NT2/D1 (cell line): ENCODE results near the gene CALY.

Experiments used
- DNase-seq: peaks from one replicate; pipeline ENCODE4 v3.0.0-alpha.2; 2011; ENCODE audit warnings: low read depth, low spot score
- H3K27me3 ChIP-seq: 2 replicates; pipeline ENCODE4 v1.6.0; 2011; ENCODE audit warnings: mild to moderate bottlenecking; ENCODE audit not compliant: insufficient read length, insufficient read depth
- H3K36me3 ChIP-seq: 2 replicates; pipeline ENCODE4 v1.6.1; 2011; ENCODE audit warnings: mild to moderate bottlenecking, low read length, mixed read lengths; ENCODE audit not compliant: insufficient read depth, insufficient read length
- H3K4me1 ChIP-seq: 2 replicates; pipeline ENCODE4 v1.5.1; 2011; ENCODE audit not compliant: insufficient read depth, insufficient read length
- H3K4me3 ChIP-seq: 2 replicates; pipeline ENCODE4 v1.5.1; 2011; ENCODE audit warnings: low read depth; ENCODE audit not compliant: insufficient read length
- H3K9ac ChIP-seq: 2 replicates; pipeline ENCODE4 v1.6.0; 2011; ENCODE audit warnings: low read depth; ENCODE audit not compliant: insufficient read length
- H3K9me3 ChIP-seq: 2 replicates; pipeline ENCODE4 v1.5.1; 2011; ENCODE audit warnings: mild to moderate bottlenecking, low read length; ENCODE audit not compliant: insufficient read depth
- SUZ12 ChIP-seq: IDR thresholded peaks from 2 replicates; pipeline ENCODE4 v1.6.1; 2011; ENCODE audit not compliant: insufficient read length, insufficient read depth; ENCODE audit errors: extremely low read depth
- YY1 ChIP-seq: IDR thresholded peaks from 2 replicates; pipeline ENCODE4 v1.6.1; 2011; ENCODE audit not compliant: insufficient read length, insufficient read depth
- ZNF274 ChIP-seq: IDR thresholded peaks from 2 replicates; pipeline ENCODE4 v1.6.1; 2011; ENCODE audit warnings: mild to moderate bottlenecking, low read depth, low read length

The CALY gene

GRCh38 chr10:133279326-133280226, 57.1 kb downstream of the CALY start:
- no peak for DNase-seq
- H3K9me3 ChIP-seq = no peaks in the 10 kb centered on the region

GRCh38 chr10:133278577-133279265, 58.0 kb downstream of the CALY start:
- H3K27me3 ChIP-seq = peaks cover 5% of the 10 kb centered on the region
- H3K4me3 ChIP-seq = no peak overlapping the region
- no peaks in the 10 kb centered on the region for H3K9me3 ChIP-seq
- DNase-seq = no peak
- peaks cover 41% of the 10 kb centered on the region for H3K36me3 ChIP-seq
- peaks cover 20% of the 10 kb centered on the region for H3K4me1 ChIP-seq
- TF ChIP-seq YY1 = no peak
- TF ChIP-seq SUZ12 = no peak
- TF ChIP-seq ZNF274 = no peak
- no peak overlapping the region for H3K9ac ChIP-seq

More at GRCh38 chr10:133279326-133280226, 57.1 kb downstream of the CALY start:
- TF ChIP-seq SUZ12 = no peak
- no peak for TF ChIP-seq YY1
- no peak for TF ChIP-seq ZNF274
- Histone ChIP-seq H3K4me3 (no peak overlapping the region), H3K4me1 (peaks cover 18% of the 10 kb centered on the region), H3K27me3 (peaks cover 5% of the 10 kb centered on the region), H3K36me3 (peaks cover 47% of the 10 kb centered on the region), H3K9ac (peak overlapping the region; percentile 32)

GRCh38 chr10:133277993-133278576, 58.6 kb downstream of the CALY start:
- no peaks in the 10 kb centered on the region for H3K9me3 ChIP-seq
- H3K36me3 ChIP-seq = peaks cover 34% of the 10 kb centered on the region
- H3K27me3 ChIP-seq = peaks cover 5% of the 10 kb centered on the region
- H3K9ac ChIP-seq = no peak overlapping the region
- peaks cover 20% of the 10 kb centered on the region for H3K4me1 ChIP-seq
- TF ChIP-seq SUZ12 = no peak
- TF ChIP-seq ZNF274 = no peak
- no peak for TF ChIP-seq YY1
- no peak for DNase-seq
- H3K4me3 ChIP-seq = no peak overlapping the region

GRCh38 chr10:133277277-133277992, 59.3 kb downstream of the CALY start:
- H3K36me3 ChIP-seq = peaks cover 28% of the 10 kb centered on the region
- DNase-seq = no peak
- no peaks in the 10 kb centered on the region for H3K9me3 ChIP-seq
- H3K4me1 ChIP-seq = peaks cover 20% of the 10 kb centered on the region
- no peak overlapping the region for H3K4me3 ChIP-seq
- no peak overlapping the region for H3K9ac ChIP-seq
- H3K27me3 ChIP-seq = peaks cover 5% of the 10 kb centered on the region
- TF ChIP-seq SUZ12 (no peak), YY1 (no peak), ZNF274 (no peak)

- Histone ChIP-seq H3K36me3 (peaks cover 24% of the 10 kb centered on the region), H3K4me1 (peaks cover 20% of the 10 kb centered on the region), H3K9me3 (no peaks in the 10 kb centered on the region), H3K27me3 (peaks cover 5% of the 10 kb centered on the region), H3K4me3 (peak within 1 kb of the TSS; percentile 34), H3K9ac (no peak within 1 kb of the TSS)
- DNase-seq = no peak
- no peak for TF ChIP-seq YY1
- TF ChIP-seq ZNF274 = no peak
- TF ChIP-seq SUZ12 = no peak
These were observed 60.1 kb downstream of the CALY start, which contains the start of gene ADAM8 for GRCh38 chr10:133276435-133277201. ADAM8 (minus strand) TSS chr10:133276868; CDS start chr10:133276817, 51 bp downstream.

GRCh38 chr10:133276100-133276434, 60.6 kb downstream of the CALY start:
- H3K27me3 ChIP-seq = peaks cover 5% of the 10 kb centered on the region
- DNase-seq = no peak
- peak overlapping the region; percentile 34 for H3K4me3 ChIP-seq
- peaks cover 20% of the 10 kb centered on the region for H3K4me1 ChIP-seq
- TF ChIP-seq ZNF274 (no peak), YY1 (no peak), SUZ12 (no peak)
- H3K9ac ChIP-seq = no peak overlapping the region
- H3K36me3 ChIP-seq = peaks cover 19% of the 10 kb centered on the region
- no peaks in the 10 kb centered on the region for H3K9me3 ChIP-seq
